Measurements from ENCODE around the gene ANKRD18B.
"Not testable (repeated sequence)": the region's sequence is repeated elsewhere in the genome, so short reads cannot be mapped to it uniquely, and the experiment has no call there.

The ANKRD18B gene

GRCh38 chr9:33524306-33524947 is 376 bp downstream of the ANKRD18B start:
- peak overlapping the region; percentile 72 for H3K27ac ChIP-seq
- TF ChIP-seq CTCF (conservative IDR thresholded peaks at IDR 0.05; ENCODE audit: low read depth), result no peak
- no peak for DNase-seq (ENCODE audit: low spot score)
- CTCF ChIA-PET, result interaction anchor here (1.0 kb wide), 1 partner anchor 100 kb away, joined by 3 read pairs; no protein-coding TSS in a partner anchor
- POLR2A ChIA-PET (ENCODE audit: low non-redundant PET), result interaction anchor here (0.9 kb wide), 1 partner anchor 50 kb away, joined by 4 read pairs; no protein-coding TSS in a partner anchor

GRCh38 chr9:33528069-33528468 is 4.0 kb downstream of the ANKRD18B start:
- H3K27ac ChIP-seq; DNase-seq (ENCODE audit: low spot score); CTCF ChIA-PET: not testable (repeated sequence)
- POLR2A ChIA-PET (ENCODE audit: low non-redundant PET), result interaction anchor here (0.6 kb wide), 1 partner anchor 79 kb away, joined by 10 read pairs; no protein-coding TSS in a partner anchor

- CTCF ChIA-PET; POLR2A ChIA-PET (ENCODE audit: low non-redundant PET); DNase-seq (ENCODE audit: low spot score); H3K27ac ChIP-seq: not testable (repeated sequence)
Observed at GRCh38 chr9:33533958-33534357, 9.9 kb downstream of the ANKRD18B start.

GRCh38 chr9:33535541-33535940 is 11.5 kb downstream of the ANKRD18B start:
- TF ChIP-seq CTCF (conservative IDR thresholded peaks at IDR 0.05; ENCODE audit: low read depth), result no peak
- POLR2A ChIA-PET (ENCODE audit: low non-redundant PET), result interaction anchor here (0.6 kb wide), 1 partner anchor 1184 kb away, joined by 3 read pairs; no protein-coding TSS in a partner anchor
- no peak for DNase-seq (ENCODE audit: low spot score)
- CTCF ChIA-PET, result no interaction called here
- no peak overlapping the region for H3K27ac ChIP-seq

- CTCF ChIA-PET, result not testable (repeated sequence)
Observed at GRCh38 chr9:33543463-33543862, 19.4 kb downstream of the ANKRD18B start.

GRCh38 chr9:33545715-33546114 is 21.7 kb downstream of the ANKRD18B start:
- DNase-seq (ENCODE audit: low spot score); POLR2A ChIA-PET (ENCODE audit: low non-redundant PET); H3K27ac ChIP-seq; CTCF ChIA-PET: not testable (repeated sequence)

More at GRCh38 chr9:33543463-33543862, 19.4 kb downstream of the ANKRD18B start:
- DNase-seq (ENCODE audit: low spot score); H3K27ac ChIP-seq; POLR2A ChIA-PET (ENCODE audit: low non-redundant PET): not testable (repeated sequence)

- CTCF ChIA-PET; DNase-seq (ENCODE audit: low spot score); POLR2A ChIA-PET (ENCODE audit: low non-redundant PET); H3K27ac ChIP-seq: not testable (repeated sequence)
Observed at GRCh38 chr9:33548816-33549215, 24.8 kb downstream of the ANKRD18B start.

- DNase-seq (ENCODE audit: low spot score); H3K27ac ChIP-seq; POLR2A ChIA-PET (ENCODE audit: low non-redundant PET); CTCF ChIA-PET: not testable (repeated sequence)
Observed at GRCh38 chr9:33549418-33549817, 25.4 kb downstream of the ANKRD18B start.

- H3K27ac ChIP-seq; CTCF ChIA-PET; DNase-seq (ENCODE audit: low spot score); POLR2A ChIA-PET (ENCODE audit: low non-redundant PET): not testable (repeated sequence)
Observed at GRCh38 chr9:33551183-33551582, 27.1 kb downstream of the ANKRD18B start.

GRCh38 chr9:33552315-33552725 is 28.3 kb downstream of the ANKRD18B start:
- CTCF ChIA-PET; POLR2A ChIA-PET (ENCODE audit: low non-redundant PET); DNase-seq (ENCODE audit: low spot score); H3K27ac ChIP-seq: not testable (repeated sequence)

GRCh38 chr9:33560217-33560616 is 36.2 kb downstream of the ANKRD18B start:
- H3K27ac ChIP-seq; CTCF ChIA-PET; POLR2A ChIA-PET (ENCODE audit: low non-redundant PET); DNase-seq (ENCODE audit: low spot score): not testable (repeated sequence)

GRCh38 chr9:33562196-33562595 is 38.1 kb downstream of the ANKRD18B start:
- DNase-seq (ENCODE audit: low spot score); CTCF ChIA-PET; H3K27ac ChIP-seq; POLR2A ChIA-PET (ENCODE audit: low non-redundant PET): not testable (repeated sequence)

GRCh38 chr9:33567776-33568175 is 43.7 kb downstream of the ANKRD18B start:
- CTCF ChIA-PET; H3K27ac ChIP-seq; DNase-seq (ENCODE audit: low spot score); POLR2A ChIA-PET (ENCODE audit: low non-redundant PET): not testable (repeated sequence)

GRCh38 chr9:33577786-33578185 is 53.7 kb downstream of the ANKRD18B start:
- CTCF ChIA-PET; H3K27ac ChIP-seq; DNase-seq (ENCODE audit: low spot score); POLR2A ChIA-PET (ENCODE audit: low non-redundant PET): not testable (repeated sequence)

GRCh38 chr9:33579996-33580395 is 55.9 kb downstream of the ANKRD18B start:
- CTCF ChIA-PET; POLR2A ChIA-PET (ENCODE audit: low non-redundant PET); H3K27ac ChIP-seq; DNase-seq (ENCODE audit: low spot score): not testable (repeated sequence)

- CTCF ChIA-PET; POLR2A ChIA-PET (ENCODE audit: low non-redundant PET); H3K27ac ChIP-seq; DNase-seq (ENCODE audit: low spot score): not testable (repeated sequence)
Observed at GRCh38 chr9:33582686-33583085, 58.6 kb downstream of the ANKRD18B start.
